Activated B cell treated with CpG ODN at 0.5 μM for 24 hours (primary cell): Measurements from ENCODE around the gene DUSP22. TPM values are rescaled to one million over a fixed set of nuclear protein-coding genes. Genes with fewer than 3 reads are reported as not detected.

ENCODE experiments used
- ATAC-seq: fragments of 200-7000 bp; cut with Tn5 transposase; one replicate; pipeline ENCODE4 v1.10.0; 2021; ENCODE audit warnings: low read depth, mild to moderate bottlenecking, moderate library complexity
- CTCF ChIA-PET: fragments of 350-600 bp; sonication (Branson Sonifier 250); formaldehyde crosslinking; loops from one replicate; lab custom pipeline; 2021; ENCODE audit warnings: antibody characterized with exemption; lab: Charles Lee
- POLR2A ChIA-PET: fragments of 350-600 bp; sonication (Branson Sonifier 250); formaldehyde crosslinking; loops from one replicate; lab custom pipeline; 2021; ENCODE audit warnings: antibody characterized with exemption; lab: Charles Lee
- DNase-seq: peaks from one replicate; pipeline ENCODE4 v3.0.0; 2022
- H3K27ac Mint-ChIP-seq: one replicate; pipeline ENCODE4 v1.8.0; 2020; ENCODE audit warnings: mixed read lengths
- H3K27me3 Mint-ChIP-seq: one replicate; pipeline ENCODE4 v1.8.0; 2021; ENCODE audit warnings: mixed read lengths
- H3K36me3 Mint-ChIP-seq: one replicate; pipeline ENCODE4 v1.8.0; 2021; ENCODE audit warnings: low read depth, mixed read lengths
- H3K4me1 Mint-ChIP-seq: one replicate; pipeline ENCODE4 v1.8.0; 2021; ENCODE audit warnings: mixed read lengths
- H3K4me3 Mint-ChIP-seq: one replicate; pipeline ENCODE4 v1.8.0; 2020; ENCODE audit warnings: mild to moderate bottlenecking, mixed read lengths
- H3K9me3 Mint-ChIP-seq: one replicate; pipeline ENCODE4 v1.8.0; 2020; ENCODE audit warnings: mixed read lengths
- CTCF ChIP-seq: fragments of 200-600 bp; IDR thresholded peaks from one replicate; pipeline ENCODE4 v1.8.0; 2022; ENCODE audit warnings: antibody characterized with exemption, mild to moderate bottlenecking
- intact Hi-C: fragments of 100-400 bp; cut with micrococcal nuclease; formaldehyde crosslinking; loops from one replicate; pipeline ENCODE4 v1.15.1; 2024
- total RNA-seq: library from RNA; stranded (reverse); gene quantifications from 2 replicates; pipeline ENCODE4 v1.2.3, GENCODE V29; 2022

DUSP22 gene
- total RNA-seq, 1 donor from 2014 or later = 153 TPM

GRCh38 chr6:399785-400534 is 107.7 kb downstream of the DUSP22 start:
- DNase-seq (no peak), ATAC-seq (peak; percentile 51)
- intact Hi-C loops = no loop called here
- Mint-ChIP-seq H3K27me3 (no peaks in the 10 kb centered on the region), H3K4me3 (peak overlapping the region; percentile 29), H3K9me3 (no peaks in the 10 kb centered on the region), H3K27ac (peak overlapping the region; percentile 69), H3K36me3 (peaks cover 93% of the 10 kb centered on the region), H3K4me1 (peaks cover 93% of the 10 kb centered on the region)
- no peak for TF ChIP-seq CTCF
- POLR2A ChIA-PET = interaction anchor here (0.6 to 8.4 kb wide), 11 partner anchors 8 to 211 kb away, joined by 3 to 255 read pairs (median 3); partner anchors contain the start of gene IRF4
- CTCF ChIA-PET = interaction anchor here (0.8 to 2.5 kb wide), 3 partner anchors 104 to 211 kb away, joined by 4 to 8 read pairs (median 5); no protein-coding TSS in a partner anchor

DNA sequence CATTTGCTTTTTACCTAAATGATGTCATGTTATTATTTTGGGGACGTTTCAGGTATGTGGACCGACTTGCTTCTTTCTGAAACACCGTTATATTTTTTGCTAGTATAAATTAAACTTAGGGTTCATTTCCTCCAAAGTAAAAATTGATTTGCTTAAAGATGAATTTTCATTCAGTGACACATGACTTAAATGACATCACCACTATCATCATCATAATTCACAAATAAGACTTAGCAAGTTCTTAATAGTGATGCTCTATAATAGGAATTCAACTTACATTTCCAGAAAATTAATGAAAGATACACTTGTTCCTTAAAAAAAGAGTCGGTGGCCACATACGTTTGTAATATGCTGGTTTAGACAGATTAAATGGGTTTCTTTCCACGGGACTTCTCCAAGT is 108.5 kb downstream of the DUSP22 start:
- Mint-ChIP-seq H3K27me3 (no peaks in the 10 kb centered on the region), H3K36me3 (peaks cover 93% of the 10 kb centered on the region), H3K4me1 (peaks cover 93% of the 10 kb centered on the region), H3K9me3 (no peaks in the 10 kb centered on the region), H3K27ac (peak overlapping the region; percentile 18), H3K4me3 (peak overlapping the region; percentile 15)
- ChIA-PET POLR2A (interaction anchor here (1.0 to 8.4 kb wide), 3 partner anchors 9 to 108 kb away, joined by 3 to 255 read pairs (median 4); partner anchors contain the start of gene IRF4), CTCF (no interaction called here)
- DNase-seq (no peak), ATAC-seq (no peak)
- no peak for TF ChIP-seq CTCF
- intact Hi-C loops = no loop called here

Other genes starting within 250 kb of the DUSP22 start
- gene IRF4, start 99.3 kb downstream of the DUSP22 start, total RNA-seq = 417 and 426 TPM in 2 replicates